ENCODE results near the gene HCRTR1.
"Not testable (repeated sequence)": the region's sequence is repeated elsewhere in the genome, so short reads cannot be mapped to it uniquely, and the experiment has no call there.

Gene HCRTR1

GRCh38 chr1:31587328-31587699 is 30.2 kb upstream of the HCRTR1 start:
- peaks cover 23 to 74% (median 66%) of the 10 kb centered on the region in 5 donors for H3K4me1 ChIP-seq (ENCODE audit: control insufficient read depth in 5 of 5, insufficient read depth in 5 of 5, low read length in 5 of 5)
- peaks cover 0 to 27% (median 24%) of the 10 kb centered on the region in 5 donors for H3K36me3 ChIP-seq (ENCODE audit: control insufficient read depth in 5 of 5, insufficient read depth in 5 of 5, low read length in 5 of 5)
- not testable (repeated sequence) for H3K4me3 ChIP-seq (ENCODE audit: low read depth in 1 of 5, low read length in 5 of 5); H3K9me3 ChIP-seq (ENCODE audit: control insufficient read depth in 5 of 5, low read length in 5 of 5); H3K27me3 ChIP-seq (ENCODE audit: control insufficient read depth in 5 of 5, insufficient read depth in 4 of 5, low read length in 5 of 5)
- peak overlapping the region; percentile 87 for H3K27ac ChIP-seq (ENCODE audit: low read depth, low read length)
- peak overlapping the region in 1 of 5 donors; percentile 58 for H3K9ac ChIP-seq (ENCODE audit: low read length in 5 of 5)

- peak overlapping the region in 1 of 5 donors; percentile 52 for H3K4me3 ChIP-seq (ENCODE audit: low read depth in 1 of 5, low read length in 5 of 5)
- no peaks in the 10 kb centered on the region for H3K27me3 ChIP-seq (ENCODE audit: control insufficient read depth in 5 of 5, insufficient read depth in 4 of 5, low read length in 5 of 5)
- H3K27ac ChIP-seq (ENCODE audit: low read depth, low read length), result peak overlapping the region; percentile 87
- no peaks in the 10 kb centered on the region for H3K9me3 ChIP-seq (ENCODE audit: control insufficient read depth in 5 of 5, low read length in 5 of 5)
- H3K36me3 ChIP-seq (ENCODE audit: control insufficient read depth in 5 of 5, insufficient read depth in 5 of 5, low read length in 5 of 5), result peaks cover 0 to 27% (median 24%) of the 10 kb centered on the region in 5 donors
- peaks cover 21 to 69% (median 61%) of the 10 kb centered on the region in 5 donors for H3K4me1 ChIP-seq (ENCODE audit: control insufficient read depth in 5 of 5, insufficient read depth in 5 of 5, low read length in 5 of 5)
- peak overlapping the region in 3 of 5 donors; percentile 35 to 58 (median 55) for H3K9ac ChIP-seq (ENCODE audit: low read length in 5 of 5)
Measured at GRCh38 chr1:31587720-31588423, 29.6 kb upstream of the HCRTR1 start.

- Histone ChIP-seq H3K9ac (ENCODE audit: low read length in 5 of 5) (peak overlapping the region in 3 of 5 donors; percentile 31 to 58 (median 51)), H3K4me1 (ENCODE audit: control insufficient read depth in 5 of 5, insufficient read depth in 5 of 5, low read length in 5 of 5) (peaks cover 11 to 61% (median 53%) of the 10 kb centered on the region in 5 donors)
Measured at GRCh38 chr1:31588751-31589515, 28.6 kb upstream of the HCRTR1 start.

GRCh38 chr1:31591425-31592093 is 25.9 kb upstream of the HCRTR1 start:
- H3K27me3 ChIP-seq (ENCODE audit: control insufficient read depth in 5 of 5, insufficient read depth in 4 of 5, low read length in 5 of 5), result no peaks in the 10 kb centered on the region
- no peak overlapping the region for H3K9ac ChIP-seq (ENCODE audit: low read length in 5 of 5)
- H3K27ac ChIP-seq (ENCODE audit: low read depth, low read length), result no peak overlapping the region

More at GRCh38 chr1:31588751-31589515, 28.6 kb upstream of the HCRTR1 start:
- H3K9me3 ChIP-seq (ENCODE audit: control insufficient read depth in 5 of 5, low read length in 5 of 5), result no peaks in the 10 kb centered on the region
- peaks cover 0 to 22% (median 18%) of the 10 kb centered on the region in 5 donors for H3K36me3 ChIP-seq (ENCODE audit: control insufficient read depth in 5 of 5, insufficient read depth in 5 of 5, low read length in 5 of 5)
- H3K4me3 ChIP-seq (ENCODE audit: low read depth in 1 of 5, low read length in 5 of 5), result peak overlapping the region in 4 of 5 donors; percentile 43 to 53 (median 48)
- H3K27me3 ChIP-seq (ENCODE audit: control insufficient read depth in 5 of 5, insufficient read depth in 4 of 5, low read length in 5 of 5), result no peaks in the 10 kb centered on the region
- peak overlapping the region; percentile 87 for H3K27ac ChIP-seq (ENCODE audit: low read depth, low read length)

GRCh38 chr1:31592132-31592531 is 25.4 kb upstream of the HCRTR1 start:
- peaks cover 0 to 4% (median 0%) of the 10 kb centered on the region in 5 donors for H3K36me3 ChIP-seq (ENCODE audit: control insufficient read depth in 5 of 5, insufficient read depth in 5 of 5, low read length in 5 of 5)
- no peak overlapping the region for H3K27ac ChIP-seq (ENCODE audit: low read depth, low read length)
- H3K9me3 ChIP-seq (ENCODE audit: control insufficient read depth in 5 of 5, low read length in 5 of 5), result no peaks in the 10 kb centered on the region
- H3K9ac ChIP-seq (ENCODE audit: low read length in 5 of 5), result no peak overlapping the region
- H3K27me3 ChIP-seq (ENCODE audit: control insufficient read depth in 5 of 5, insufficient read depth in 4 of 5, low read length in 5 of 5), result no peaks in the 10 kb centered on the region
- H3K4me1 ChIP-seq (ENCODE audit: control insufficient read depth in 5 of 5, insufficient read depth in 5 of 5, low read length in 5 of 5), result peaks cover 4 to 49% (median 36%) of the 10 kb centered on the region in 5 donors
- H3K4me3 ChIP-seq (ENCODE audit: low read depth in 1 of 5, low read length in 5 of 5), result no peak overlapping the region

More at GRCh38 chr1:31591425-31592093, 25.9 kb upstream of the HCRTR1 start:
- H3K36me3 ChIP-seq (ENCODE audit: control insufficient read depth in 5 of 5, insufficient read depth in 5 of 5, low read length in 5 of 5), result peaks cover 0 to 4% (median 0%) of the 10 kb centered on the region in 5 donors
- no peaks in the 10 kb centered on the region for H3K9me3 ChIP-seq (ENCODE audit: control insufficient read depth in 5 of 5, low read length in 5 of 5)
- H3K4me3 ChIP-seq (ENCODE audit: low read depth in 1 of 5, low read length in 5 of 5), result no peak overlapping the region
- H3K4me1 ChIP-seq (ENCODE audit: control insufficient read depth in 5 of 5, insufficient read depth in 5 of 5, low read length in 5 of 5), result peaks cover 4 to 54% (median 40%) of the 10 kb centered on the region in 5 donors

GRCh38 chr1:31593136-31593665 is 24.3 kb upstream of the HCRTR1 start:
- H3K27ac ChIP-seq (ENCODE audit: low read depth, low read length), result no peak overlapping the region
- H3K27me3 ChIP-seq (ENCODE audit: control insufficient read depth in 5 of 5, insufficient read depth in 4 of 5, low read length in 5 of 5), result no peaks in the 10 kb centered on the region
- H3K9me3 ChIP-seq (ENCODE audit: control insufficient read depth in 5 of 5, low read length in 5 of 5), result no peaks in the 10 kb centered on the region
- H3K36me3 ChIP-seq (ENCODE audit: control insufficient read depth in 5 of 5, insufficient read depth in 5 of 5, low read length in 5 of 5), result no peaks in the 10 kb centered on the region
- H3K4me1 ChIP-seq (ENCODE audit: control insufficient read depth in 5 of 5, insufficient read depth in 5 of 5, low read length in 5 of 5), result peaks cover 0 to 47% (median 25%) of the 10 kb centered on the region in 5 donors
- no peak overlapping the region for H3K9ac ChIP-seq (ENCODE audit: low read length in 5 of 5)
- no peak overlapping the region for H3K4me3 ChIP-seq (ENCODE audit: low read depth in 1 of 5, low read length in 5 of 5)

GRCh38 chr1:31593770-31594632 is 23.5 kb upstream of the HCRTR1 start:
- Histone ChIP-seq H3K4me3 (ENCODE audit: low read depth in 1 of 5, low read length in 5 of 5) (peak overlapping the region in 3 of 5 donors; percentile 11 to 42 (median 12)), H3K9me3 (ENCODE audit: control insufficient read depth in 5 of 5, low read length in 5 of 5) (no peaks in the 10 kb centered on the region), H3K27ac (ENCODE audit: low read depth, low read length) (no peak overlapping the region), H3K9ac (ENCODE audit: low read length in 5 of 5) (no peak overlapping the region), H3K27me3 (ENCODE audit: control insufficient read depth in 5 of 5, insufficient read depth in 4 of 5, low read length in 5 of 5) (no peaks in the 10 kb centered on the region), H3K36me3 (ENCODE audit: control insufficient read depth in 5 of 5, insufficient read depth in 5 of 5, low read length in 5 of 5) (no peaks in the 10 kb centered on the region), H3K4me1 (ENCODE audit: control insufficient read depth in 5 of 5, insufficient read depth in 5 of 5, low read length in 5 of 5) (peaks cover 0 to 43% (median 18%) of the 10 kb centered on the region in 5 donors)

GRCh38 chr1:31595836-31596736 is 21.4 kb upstream of the HCRTR1 start:
- Histone ChIP-seq H3K27ac (ENCODE audit: low read depth, low read length) (peak overlapping the region; percentile 19), H3K4me3 (ENCODE audit: low read depth in 1 of 5, low read length in 5 of 5) (no peak overlapping the region), H3K9me3 (ENCODE audit: control insufficient read depth in 5 of 5, low read length in 5 of 5) (no peaks in the 10 kb centered on the region), H3K27me3 (ENCODE audit: control insufficient read depth in 5 of 5, insufficient read depth in 4 of 5, low read length in 5 of 5) (no peaks in the 10 kb centered on the region), H3K4me1 (ENCODE audit: control insufficient read depth in 5 of 5, insufficient read depth in 5 of 5, low read length in 5 of 5) (peaks cover 0 to 37% (median 12%) of the 10 kb centered on the region in 5 donors), H3K36me3 (ENCODE audit: control insufficient read depth in 5 of 5, insufficient read depth in 5 of 5, low read length in 5 of 5) (no peaks in the 10 kb centered on the region), H3K9ac (ENCODE audit: low read length in 5 of 5) (no peak overlapping the region)
